Mucosa of descending colon (tissue), 3 donors: ENCODE results near the gene GPR22. TPM values are rescaled to one million over a fixed set of nuclear protein-coding genes. Genes with fewer than 3 reads are reported as not detected.

Experiments used
- ATAC-seq: fragments of 200-7000 bp; cut with Tn5 transposase; one replicate; pipeline ENCODE4 v1.9.1; 2020; ENCODE audit warnings: mild to moderate bottlenecking, moderate library complexity
- DNase-seq, 3 donors: peaks; one replicate each; pipeline ENCODE4 v3.0.0-alpha.2; 2020
- H3K36me3 ChIP-seq: fragments of 200-600 bp; one replicate; pipeline ENCODE4 v1.8.0; 2021; ENCODE audit warnings: low read depth, mild to moderate bottlenecking
- H3K4me1 ChIP-seq: fragments of 200-600 bp; one replicate; pipeline ENCODE4 v1.8.0; 2021; ENCODE audit warnings: low read depth, mild to moderate bottlenecking
- H3K4me3 ChIP-seq: fragments of 200-600 bp; one replicate; pipeline ENCODE4 v1.8.0; 2021; ENCODE audit warnings: mild to moderate bottlenecking
- H3K9me3 ChIP-seq: fragments of 200-600 bp; one replicate; pipeline ENCODE4 v1.8.0; 2021; ENCODE audit warnings: mild to moderate bottlenecking
- intact Hi-C, 2 donors: fragments of 100-400 bp; cut with DNase I in 1 of 2; cut with micrococcal nuclease in 1 of 2; formaldehyde crosslinking; loops; one replicate each; pipeline versions ENCODE4 v1.11.0 to v1.11.1; 2022; cut with DNase I, micrococcal nuclease
- total RNA-seq, 3 donors: library from RNA; stranded (reverse); fragmentation: NEBNext Ultra II Directional in 2 of 3; extraction: Animal tissue kit (Norgen Biotek cat#: 25700) in 2 of 3; gene quantifications; one replicate each; pipeline versions ENCODE4 v1.2.1 to v1.2.4, GENCODE V29; 2021 to 2023
- TF ChIP-seq, protein P1 (sequence below): fragments of 200-600 bp; IDR thresholded peaks from one replicate; pipeline ENCODE4 v1.8.0; 2022; ENCODE audit warnings: antibody characterized with exemption, mild to moderate bottlenecking
- donor health status: DM: no; HTN: no; CAD: no; lungs with moderate emphysema.
- donor health status: DM: no; HTN: no; CAD: no.
- donor health status: DM: no; HTN: yes; CAD: no.

The GPR22 gene
- total RNA-seq, 3 donors from 2014 or later: 0.44 TPM; not detected in 2

DNA sequence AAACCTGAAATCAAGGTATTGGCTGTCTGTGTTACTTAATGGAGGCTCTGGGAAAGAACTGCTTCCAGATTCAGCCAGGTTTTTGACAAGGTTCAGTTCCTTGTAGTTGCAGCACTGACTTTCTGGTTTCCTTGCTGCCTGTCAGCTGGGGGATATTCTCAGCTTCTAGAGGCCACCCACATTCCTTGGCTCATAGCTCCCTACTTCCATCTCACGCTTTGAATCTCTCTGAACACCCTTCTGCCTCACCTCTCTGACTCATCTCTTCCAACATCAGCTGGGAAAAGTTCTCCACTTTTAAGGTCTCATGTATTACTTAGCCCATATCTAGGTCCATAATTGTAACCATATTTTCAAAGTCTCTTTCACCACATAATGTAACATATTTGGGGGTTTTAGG is 22.9 kb upstream of the GPR22 start:
- H3K9me3 ChIP-seq: no peaks in the 10 kb centered on the region
- no peak for ATAC-seq
- no peak overlapping the region for H3K4me3 ChIP-seq
- no peak for DNase-seq
- H3K36me3 ChIP-seq: no peaks in the 10 kb centered on the region
- no peaks in the 10 kb centered on the region for H3K4me1 ChIP-seq
- intact Hi-C loops: no loop called here
- TF ChIP-seq, protein P1, sequence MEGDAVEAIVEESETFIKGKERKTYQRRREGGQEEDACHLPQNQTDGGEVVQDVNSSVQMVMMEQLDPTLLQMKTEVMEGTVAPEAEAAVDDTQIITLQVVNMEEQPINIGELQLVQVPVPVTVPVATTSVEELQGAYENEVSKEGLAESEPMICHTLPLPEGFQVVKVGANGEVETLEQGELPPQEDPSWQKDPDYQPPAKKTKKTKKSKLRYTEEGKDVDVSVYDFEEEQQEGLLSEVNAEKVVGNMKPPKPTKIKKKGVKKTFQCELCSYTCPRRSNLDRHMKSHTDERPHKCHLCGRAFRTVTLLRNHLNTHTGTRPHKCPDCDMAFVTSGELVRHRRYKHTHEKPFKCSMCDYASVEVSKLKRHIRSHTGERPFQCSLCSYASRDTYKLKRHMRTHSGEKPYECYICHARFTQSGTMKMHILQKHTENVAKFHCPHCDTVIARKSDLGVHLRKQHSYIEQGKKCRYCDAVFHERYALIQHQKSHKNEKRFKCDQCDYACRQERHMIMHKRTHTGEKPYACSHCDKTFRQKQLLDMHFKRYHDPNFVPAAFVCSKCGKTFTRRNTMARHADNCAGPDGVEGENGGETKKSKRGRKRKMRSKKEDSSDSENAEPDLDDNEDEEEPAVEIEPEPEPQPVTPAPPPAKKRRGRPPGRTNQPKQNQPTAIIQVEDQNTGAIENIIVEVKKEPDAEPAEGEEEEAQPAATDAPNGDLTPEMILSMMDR: no peak

DNA sequence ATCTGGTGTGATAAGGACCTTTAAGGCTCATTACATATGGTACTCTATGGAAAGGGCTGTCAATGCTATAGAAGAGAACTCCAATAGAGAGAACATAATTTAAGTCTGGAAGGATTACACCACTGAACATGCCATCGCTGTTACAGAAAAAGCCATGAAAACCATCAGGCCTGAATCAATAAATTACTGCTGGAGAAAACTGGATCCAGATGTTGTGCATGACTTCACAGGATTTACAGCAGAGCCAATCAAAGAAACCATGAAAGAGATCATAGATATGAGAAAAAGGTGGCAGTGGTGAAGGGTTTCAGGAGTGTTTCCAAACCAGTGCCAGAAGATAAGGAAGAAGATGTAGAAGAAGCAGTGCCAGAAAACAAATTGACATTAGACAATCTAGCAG is 18.9 kb upstream of the GPR22 start:
- intact Hi-C loops: no loop called here
- no peak overlapping the region for H3K4me3 ChIP-seq
- ATAC-seq: no peak
- no peak for DNase-seq
- no peaks in the 10 kb centered on the region for H3K36me3 ChIP-seq
- TF ChIP-seq, protein P1: no peak
- no peaks in the 10 kb centered on the region for H3K4me1 ChIP-seq
- H3K9me3 ChIP-seq: no peaks in the 10 kb centered on the region

DNA sequence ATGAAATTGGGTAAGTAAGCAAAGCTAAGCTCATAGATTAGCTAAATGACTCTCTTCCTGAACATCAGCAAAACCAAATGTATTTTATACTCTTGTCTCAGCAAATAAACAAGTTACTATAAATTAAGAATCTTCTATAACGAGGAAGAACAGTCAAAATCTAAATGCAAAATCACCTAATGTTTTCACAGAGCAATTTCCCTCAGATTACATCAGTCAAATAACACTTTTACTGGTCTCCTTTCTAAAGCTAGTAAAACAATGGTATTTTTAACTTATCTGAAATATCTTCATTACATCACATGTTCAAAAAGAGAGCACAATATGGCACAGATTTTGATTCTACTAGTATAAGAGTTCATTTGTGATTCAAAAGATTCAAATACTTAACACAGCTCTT is 16.5 kb upstream of the GPR22 start:
- Histone ChIP-seq H3K36me3 (no peaks in the 10 kb centered on the region), H3K9me3 (no peaks in the 10 kb centered on the region), H3K4me1 (no peaks in the 10 kb centered on the region), H3K4me3 (no peak overlapping the region)
- intact Hi-C loops: no loop called here
- DNase-seq (no peak), ATAC-seq (no peak)
- TF ChIP-seq, protein P1: no peak

DNA sequence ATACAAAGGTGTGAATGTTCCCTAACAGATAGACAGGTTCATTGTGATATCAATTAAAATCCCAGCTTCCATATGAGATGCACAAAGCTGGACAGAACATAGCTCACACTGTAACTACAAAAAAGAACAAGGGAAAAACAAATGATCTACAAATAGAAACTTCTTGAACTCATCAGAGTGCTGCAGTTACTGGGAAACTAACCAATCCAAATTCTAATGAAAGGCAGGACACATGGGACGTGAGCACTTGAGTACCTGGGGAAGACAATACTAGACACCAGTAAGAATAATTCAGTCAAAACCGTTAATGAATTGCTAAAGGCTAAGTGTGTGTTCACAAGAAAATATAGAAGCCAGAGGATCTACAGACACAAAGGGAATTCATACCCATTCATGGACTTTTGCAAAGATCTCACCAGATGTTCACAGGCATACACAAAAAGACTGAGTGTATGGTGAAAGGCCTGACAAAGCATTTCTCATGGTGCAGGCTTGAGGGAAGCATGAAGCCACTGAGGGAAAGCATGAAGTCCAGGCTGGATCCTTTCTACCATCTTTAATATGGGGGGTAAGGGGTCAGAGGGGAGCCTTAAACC is 7.8 kb upstream of the GPR22 start:
- H3K4me3 ChIP-seq: no peak overlapping the region
- H3K4me1 ChIP-seq: no peaks in the 10 kb centered on the region
- intact Hi-C loops: loop anchor here (2.0 to 10.0 kb wide), 2 partner anchors 263 to 413 kb away; no protein-coding TSS in a partner anchor
- TF ChIP-seq, protein P1: no peak
- ATAC-seq: no peak
- no peaks in the 10 kb centered on the region for H3K9me3 ChIP-seq
- DNase-seq: no peak
- no peaks in the 10 kb centered on the region for H3K36me3 ChIP-seq

DNA sequence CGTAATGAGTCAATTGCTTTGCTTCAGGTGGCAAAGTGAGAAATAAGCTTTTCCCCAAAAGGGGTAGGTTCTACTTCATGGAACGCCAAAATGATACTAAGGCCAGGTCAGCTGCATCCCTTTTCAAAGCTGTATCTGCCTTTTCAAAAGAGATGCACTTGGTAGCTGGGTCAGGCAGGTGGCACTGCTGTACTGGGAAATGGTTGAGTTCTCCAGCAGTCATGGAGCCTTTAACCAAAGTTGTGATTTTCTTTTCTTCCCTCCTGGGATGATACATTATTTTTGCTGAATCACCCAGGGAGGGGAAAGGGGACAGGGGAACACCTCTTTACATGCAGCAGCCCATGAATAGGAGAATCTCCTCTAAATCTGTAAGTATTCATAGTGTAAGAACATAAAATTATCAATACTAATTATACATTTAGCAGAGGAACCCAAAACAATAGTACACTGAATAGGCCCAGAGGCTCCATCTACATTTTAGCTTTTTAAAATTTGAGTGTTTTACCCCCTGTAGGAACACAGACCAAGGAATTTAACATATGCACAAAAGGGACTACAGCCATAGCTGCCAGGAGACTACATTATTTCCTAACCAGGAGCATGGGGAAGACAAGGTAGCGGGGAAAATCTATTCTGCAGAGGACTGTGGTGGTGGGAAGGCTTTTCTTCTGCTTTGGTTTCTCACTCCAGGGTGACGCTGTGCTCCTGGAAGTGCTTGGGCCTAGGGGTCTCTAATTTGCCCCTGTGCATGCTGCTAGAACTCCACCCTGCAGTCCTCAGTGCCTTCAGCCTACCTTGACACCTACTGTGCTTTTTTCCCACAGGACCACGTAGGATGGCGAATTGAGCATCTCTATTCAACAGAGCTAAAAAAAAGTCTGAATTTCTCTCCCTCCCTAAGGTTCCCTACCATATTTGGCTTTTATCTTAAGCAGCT is 6.4 kb upstream of the GPR22 start:
- ATAC-seq (peak; percentile 88), DNase-seq (peak in 2 of 3 donors; percentile 52 to 53)
- Histone ChIP-seq H3K4me1 (no peaks in the 10 kb centered on the region), H3K36me3 (no peaks in the 10 kb centered on the region), H3K4me3 (no peak overlapping the region), H3K9me3 (no peaks in the 10 kb centered on the region)
- TF ChIP-seq, protein P1: peak; percentile 41
- intact Hi-C loops: loop anchor here (2.0 to 10.0 kb wide), 2 partner anchors 261 to 411 kb away; no protein-coding TSS in a partner anchor
